ENCODE measurements around the gene LRP1-AS. TPM values are rescaled to one million over a fixed set of nuclear protein-coding genes. Genes with fewer than 3 reads are reported as not detected.

LRP1-AS gene
- total RNA-seq, 6 experiments from 2014 or later: not detected

- Histone ChIP-seq H3K27ac (no peak overlapping the region), H3K27me3 (no peaks in the 10 kb centered on the region), H3K4me1 (no peaks in the 10 kb centered on the region), H3K36me3 (peaks cover 0 to 90% (median 63%) of the 10 kb centered on the region in 4 donors), H3K9me3 (no peaks in the 10 kb centered on the region), H3K4me3 (no peak overlapping the region)
- DNase-seq (peak; percentile 66 to 77 (median 72)), ATAC-seq (peak; percentile 30 to 58 (median 48))
- 71% methylated on average over 15 of the region's 29 CpGs for WGBS (ENCODE audit: insufficient coverage, low coverage, low lambda C conversion rate, missing lambda C conversion rate)
- TF ChIP-seq CTCF (IDR thresholded peaks at IDR 0.05) (peak; percentile 50 to 64 (median 60)), POLR2A (IDR thresholded peaks at IDR 0.05) (no peak)
- intact Hi-C loops (cut with DNase I): no loop called here
These were observed 28.2 kb upstream of the LRP1-AS start for GRCh38 chr12:57175428-57176138.

- intact Hi-C loops (cut with DNase I): no loop called here
- DNase-seq (peak in 1 of 3 donors; percentile 51), ATAC-seq (no peak)
- H3K27ac ChIP-seq: no peak overlapping the region
- no peaks in the 10 kb centered on the region for H3K4me1 ChIP-seq
- TF ChIP-seq CTCF (IDR thresholded peaks at IDR 0.05) (no peak), POLR2A (IDR thresholded peaks at IDR 0.05) (no peak)
- no peaks in the 10 kb centered on the region for H3K27me3 ChIP-seq
- WGBS (ENCODE audit: insufficient coverage, low coverage, low lambda C conversion rate, missing lambda C conversion rate): 85% methylated on average over 7 of the region's 14 CpGs
- peaks cover 0 to 90% (median 60%) of the 10 kb centered on the region in 4 donors for H3K36me3 ChIP-seq
- no peak overlapping the region for H3K4me3 ChIP-seq
- H3K9me3 ChIP-seq: no peaks in the 10 kb centered on the region
These were observed 26.3 kb upstream of the LRP1-AS start for GRCh38 chr12:57173683-57174082.

GRCh38 chr12:57173089-57173488 is 25.7 kb upstream of the LRP1-AS start:
- TF ChIP-seq CTCF (IDR thresholded peaks at IDR 0.05) (peak; percentile 43 to 53 (median 50)), POLR2A (IDR thresholded peaks at IDR 0.05) (no peak)
- 43% methylated on average over 6 of the region's 11 CpGs for WGBS (ENCODE audit: insufficient coverage, low coverage, low lambda C conversion rate, missing lambda C conversion rate)
- Histone ChIP-seq H3K36me3 (peaks cover 0 to 91% (median 58%) of the 10 kb centered on the region in 4 donors), H3K4me3 (no peak overlapping the region), H3K4me1 (no peaks in the 10 kb centered on the region), H3K9me3 (no peaks in the 10 kb centered on the region), H3K27me3 (no peaks in the 10 kb centered on the region), H3K27ac (no peak overlapping the region)
- DNase-seq (no peak), ATAC-seq (peak; percentile 26 to 49 (median 32))
- intact Hi-C loops (cut with DNase I): no loop called here

GRCh38 chr12:57171668-57172067 is 24.2 kb upstream of the LRP1-AS start:
- H3K36me3 ChIP-seq: peaks cover 0 to 91% (median 59%) of the 10 kb centered on the region in 4 donors
- H3K4me3 ChIP-seq: no peak overlapping the region
- intact Hi-C loops (cut with DNase I): no loop called here
- H3K4me1 ChIP-seq: no peaks in the 10 kb centered on the region
- DNase-seq: no peak
- no peak overlapping the region for H3K27ac ChIP-seq
- H3K9me3 ChIP-seq: no peaks in the 10 kb centered on the region
- TF ChIP-seq POLR2A (IDR thresholded peaks at IDR 0.05): no peak
- no peak for TF ChIP-seq CTCF (IDR thresholded peaks at IDR 0.05)
- WGBS (ENCODE audit: insufficient coverage, low coverage, low lambda C conversion rate, missing lambda C conversion rate): 63% methylated on average over 1 of the region's 4 CpGs
- no peaks in the 10 kb centered on the region for H3K27me3 ChIP-seq
- ATAC-seq: peak in 1 of 4 donors; percentile 4
